Mesothelial cell of epicardium (in vitro differentiated cells): ENCODE results near the gene SLC28A1. TPM values are rescaled to one million over a fixed set of nuclear protein-coding genes. Genes with fewer than 3 reads are reported as not detected.

Source experiments
- DNase-seq, 2 experiments: peaks; one replicate each; pipeline ENCODE4 v3.0.0; 2021; ENCODE audit warnings: low spot score in 2 of 2; ENCODE audit not compliant: unreplicated experiment in 2 of 2
- H3K27ac Mint-ChIP-seq: 2 replicates; pipeline ENCODE4 v1.8.0; 2021; ENCODE audit warnings: mixed read lengths
- H3K27me3 Mint-ChIP-seq: 2 replicates; pipeline ENCODE4 v1.8.0; 2021; ENCODE audit warnings: low read depth, mixed read lengths
- H3K36me3 Mint-ChIP-seq: 2 replicates; pipeline ENCODE4 v1.8.0; 2021; ENCODE audit warnings: mixed read lengths
- H3K4me1 Mint-ChIP-seq: 2 replicates; pipeline ENCODE4 v1.8.0; 2021; ENCODE audit warnings: mixed read lengths
- H3K4me3 Mint-ChIP-seq: 2 replicates; pipeline ENCODE4 v1.8.0; 2021; ENCODE audit warnings: mild to moderate bottlenecking, moderate library complexity, mixed read lengths
- H3K9me3 Mint-ChIP-seq: 2 replicates; pipeline ENCODE4 v1.8.0; 2021; ENCODE audit warnings: mixed read lengths
- total RNA-seq: library from RNA; stranded (reverse); gene quantifications from 3 replicates; pipeline ENCODE4 v1.2.1, GENCODE V29; 2021
- TF ChIP-seq, protein P1 (sequence below): fragments of 200-600 bp; sonication (generic); IDR thresholded peaks from one replicate; pipeline ENCODE4 v1.5.0; 2021; ENCODE audit warnings: antibody characterized with exemption; ENCODE audit not compliant: unreplicated experiment

The SLC28A1 gene
- total RNA-seq, 1 donor from 2014 or later, result 0.20 TPM

DNA sequence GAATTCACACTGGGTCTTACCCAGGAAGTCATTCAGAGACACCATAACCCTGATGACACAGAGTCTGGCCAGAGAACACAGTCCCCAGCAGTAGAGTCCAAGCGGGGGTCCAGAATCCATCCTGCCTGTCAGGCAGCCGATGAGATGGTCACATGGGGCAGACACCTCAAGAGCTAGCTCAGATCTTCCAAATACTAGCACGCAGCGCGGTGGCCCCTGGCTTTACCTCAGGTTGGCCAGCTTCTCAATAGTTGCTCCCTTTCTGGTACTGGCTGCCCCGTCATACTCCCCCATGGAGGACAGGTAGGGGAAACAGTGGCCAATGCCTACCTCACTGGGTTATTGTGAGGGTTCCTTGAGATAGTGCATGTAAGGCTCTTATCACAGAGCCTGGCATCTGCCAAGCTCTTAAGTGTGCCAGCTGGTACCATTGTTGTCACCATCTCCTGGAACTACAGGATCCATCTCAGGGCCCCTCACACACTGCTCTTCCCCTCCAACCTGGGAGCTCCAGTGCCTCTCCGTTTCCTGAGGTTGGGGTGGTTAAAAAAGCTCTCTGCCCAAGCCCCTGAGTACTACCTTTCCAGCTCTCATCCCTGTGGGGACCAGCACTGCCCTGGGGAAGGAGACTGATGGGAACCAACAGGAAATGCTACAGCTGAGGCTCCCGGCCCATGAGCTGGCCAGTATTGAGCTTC is 3.5 kb upstream of the SLC28A1 start:
- peaks cover 9% of the 10 kb centered on the region for H3K4me1 Mint-ChIP-seq
- H3K36me3 Mint-ChIP-seq, result no peaks in the 10 kb centered on the region
- TF ChIP-seq, protein P1, sequence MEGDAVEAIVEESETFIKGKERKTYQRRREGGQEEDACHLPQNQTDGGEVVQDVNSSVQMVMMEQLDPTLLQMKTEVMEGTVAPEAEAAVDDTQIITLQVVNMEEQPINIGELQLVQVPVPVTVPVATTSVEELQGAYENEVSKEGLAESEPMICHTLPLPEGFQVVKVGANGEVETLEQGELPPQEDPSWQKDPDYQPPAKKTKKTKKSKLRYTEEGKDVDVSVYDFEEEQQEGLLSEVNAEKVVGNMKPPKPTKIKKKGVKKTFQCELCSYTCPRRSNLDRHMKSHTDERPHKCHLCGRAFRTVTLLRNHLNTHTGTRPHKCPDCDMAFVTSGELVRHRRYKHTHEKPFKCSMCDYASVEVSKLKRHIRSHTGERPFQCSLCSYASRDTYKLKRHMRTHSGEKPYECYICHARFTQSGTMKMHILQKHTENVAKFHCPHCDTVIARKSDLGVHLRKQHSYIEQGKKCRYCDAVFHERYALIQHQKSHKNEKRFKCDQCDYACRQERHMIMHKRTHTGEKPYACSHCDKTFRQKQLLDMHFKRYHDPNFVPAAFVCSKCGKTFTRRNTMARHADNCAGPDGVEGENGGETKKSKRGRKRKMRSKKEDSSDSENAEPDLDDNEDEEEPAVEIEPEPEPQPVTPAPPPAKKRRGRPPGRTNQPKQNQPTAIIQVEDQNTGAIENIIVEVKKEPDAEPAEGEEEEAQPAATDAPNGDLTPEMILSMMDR, result no peak
- H3K4me3 Mint-ChIP-seq, result no peak overlapping the region
- DNase-seq, result no peak
- H3K27me3 Mint-ChIP-seq, result no peaks in the 10 kb centered on the region
- H3K27ac Mint-ChIP-seq, result no peak overlapping the region
- no peaks in the 10 kb centered on the region for H3K9me3 Mint-ChIP-seq

DNA sequence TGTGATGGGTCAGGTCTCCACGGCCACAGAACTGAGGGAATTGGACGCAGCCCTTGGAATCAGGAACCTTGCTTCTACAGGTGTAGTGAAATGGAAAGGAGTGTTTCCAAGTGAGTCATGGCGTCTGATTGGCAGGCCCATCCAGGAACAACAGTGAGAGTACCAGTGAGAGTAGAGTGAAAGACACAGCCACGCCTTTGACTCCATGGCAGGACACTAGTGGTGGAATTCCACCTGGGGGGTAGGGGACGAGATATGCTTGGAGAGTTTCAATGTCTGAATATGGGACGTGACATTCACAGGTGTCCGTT is 3.0 kb upstream of the SLC28A1 start:
- no peak overlapping the region for H3K27ac Mint-ChIP-seq
- DNase-seq, result no peak
- H3K4me1 Mint-ChIP-seq, result peaks cover 9% of the 10 kb centered on the region
- no peak overlapping the region for H3K4me3 Mint-ChIP-seq
- H3K9me3 Mint-ChIP-seq, result no peaks in the 10 kb centered on the region
- H3K27me3 Mint-ChIP-seq, result no peaks in the 10 kb centered on the region
- TF ChIP-seq, protein P1, result no peak
- no peaks in the 10 kb centered on the region for H3K36me3 Mint-ChIP-seq

DNA sequence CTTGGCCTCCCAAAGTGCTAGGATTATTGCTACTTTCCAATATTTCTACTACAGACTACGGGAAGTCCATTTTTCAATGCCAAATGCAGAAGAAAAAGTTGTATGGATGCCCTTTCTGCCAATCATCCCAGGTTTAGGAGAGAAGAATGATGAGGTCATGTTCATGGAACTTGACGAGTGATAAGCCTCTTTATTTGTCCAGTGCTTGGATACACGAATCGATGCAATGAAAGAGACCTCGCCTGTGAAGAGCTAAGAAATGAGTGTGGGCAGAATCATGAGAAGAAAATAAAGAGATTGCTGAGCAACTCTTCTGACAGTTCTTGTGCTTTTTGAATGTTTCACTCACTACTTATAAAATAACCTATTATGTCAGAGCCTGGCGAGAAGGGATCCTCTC is 996 bp upstream of the SLC28A1 start:
- DNase-seq, result no peak
- H3K9me3 Mint-ChIP-seq, result no peaks in the 10 kb centered on the region
- no peak overlapping the region for H3K4me3 Mint-ChIP-seq
- H3K27ac Mint-ChIP-seq, result no peak overlapping the region
- H3K4me1 Mint-ChIP-seq, result peaks cover 2% of the 10 kb centered on the region
- no peaks in the 10 kb centered on the region for H3K27me3 Mint-ChIP-seq
- TF ChIP-seq, protein P1, result no peak
- H3K36me3 Mint-ChIP-seq, result no peaks in the 10 kb centered on the region

DNA sequence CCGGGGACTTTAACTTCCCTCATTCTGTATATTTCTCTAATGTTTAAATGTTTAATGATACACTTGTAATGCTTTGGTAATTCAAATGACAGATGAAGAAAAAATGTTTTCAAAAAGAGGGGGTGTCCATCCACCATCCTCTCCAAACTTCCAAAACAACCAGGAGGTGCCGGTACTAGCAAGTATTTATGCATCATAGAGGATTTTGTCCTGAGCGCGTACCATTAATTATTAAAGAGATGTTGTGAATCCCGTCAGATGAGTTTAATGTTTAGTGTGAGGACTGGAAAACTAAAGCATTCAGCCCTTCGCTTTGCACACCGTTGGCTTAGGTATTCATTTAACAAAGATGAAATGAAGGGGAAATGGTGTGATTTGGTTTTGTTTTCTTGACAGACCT is 1.3 kb downstream of the SLC28A1 start:
- no peaks in the 10 kb centered on the region for H3K27me3 Mint-ChIP-seq
- H3K4me3 Mint-ChIP-seq, result no peak overlapping the region
- H3K36me3 Mint-ChIP-seq, result no peaks in the 10 kb centered on the region
- H3K27ac Mint-ChIP-seq, result no peak overlapping the region
- TF ChIP-seq, protein P1, result no peak
- no peak for DNase-seq
- H3K4me1 Mint-ChIP-seq, result no peaks in the 10 kb centered on the region
- no peaks in the 10 kb centered on the region for H3K9me3 Mint-ChIP-seq

DNA sequence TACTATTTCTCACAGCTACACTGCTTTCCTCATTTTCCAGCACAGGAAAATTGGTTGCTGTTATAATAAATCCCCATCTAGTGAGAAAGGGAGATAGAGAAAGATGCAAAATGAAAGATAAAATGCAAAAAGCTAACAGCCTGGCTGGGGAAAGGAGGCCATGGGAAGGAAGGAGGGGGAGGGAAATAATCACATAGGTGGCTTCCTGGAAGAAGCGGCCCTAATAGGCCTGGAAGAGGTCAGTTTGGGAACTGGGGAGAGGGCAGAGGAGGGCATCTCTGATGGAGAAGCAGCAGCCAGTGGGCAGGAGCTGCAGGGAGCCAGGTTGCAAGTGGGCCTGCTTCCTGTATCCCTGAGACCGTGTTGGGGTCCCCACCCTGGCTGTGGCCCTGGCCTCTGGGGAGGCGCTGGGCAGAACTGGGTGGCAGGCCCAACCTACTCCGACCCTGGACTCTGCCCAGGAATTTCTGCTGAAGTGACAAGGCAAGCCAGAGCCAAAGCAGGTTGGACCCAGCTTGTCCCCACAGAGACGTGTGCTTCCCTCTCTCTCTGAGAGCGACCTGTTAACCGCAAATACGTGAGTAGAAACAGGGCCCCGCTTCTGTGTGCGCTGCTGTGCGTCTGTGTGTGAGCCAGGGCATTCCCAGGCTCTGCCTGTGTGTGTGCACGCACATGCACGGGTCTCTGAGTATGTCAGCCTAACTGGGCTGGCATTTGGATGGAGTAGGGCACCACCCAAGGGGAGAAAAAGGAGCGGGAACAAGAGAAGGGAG is 1.9 kb downstream of the SLC28A1 start:
- Mint-ChIP-seq H3K9me3 (no peaks in the 10 kb centered on the region), H3K27ac (no peak overlapping the region), H3K27me3 (no peaks in the 10 kb centered on the region), H3K4me1 (no peaks in the 10 kb centered on the region), H3K36me3 (no peaks in the 10 kb centered on the region), H3K4me3 (no peak overlapping the region)
- no peak for DNase-seq
- TF ChIP-seq, protein P1, result no peak
